NCI-H446 (cell line): ENCODE data around the gene SPEM3.
"Not testable (repeated sequence)": the region's sequence is repeated elsewhere in the genome, so short reads cannot be mapped to it uniquely, and the experiment has no call there.

ENCODE experiments used
- DNase-seq, 2 experiments: peaks; one replicate each; lab custom pipeline; 2025; lab: John Stamatoyannopoulos, UW

SPEM3 gene

GRCh38 chr17:7442142-7442541, 13.5 kb downstream of the SPEM3 start:
- DNase-seq = no peak

- DNase-seq = no peak
These were observed 15.1 kb downstream of the SPEM3 start for GRCh38 chr17:7443499-7444485.

- DNase-seq = peak in 1 of 2 experiments; percentile 45
These were observed 16.3 kb downstream of the SPEM3 start, which contains the start of gene CHRNB1 for GRCh38 chr17:7444682-7445618. Gene CHRNB1 (plus strand): TSS chr17:7445061. CDS start chr17:7445128, 67 bp downstream.

- no peak for DNase-seq
These were observed 16.9 kb downstream of the SPEM3 start for GRCh38 chr17:7445619-7445968.

- DNase-seq = no peak
These were observed 19.8 kb downstream of the SPEM3 start for GRCh38 chr17:7448461-7448860.

- no peak for DNase-seq
These were observed 31.4 kb downstream of the SPEM3 start for GRCh38 chr17:7459961-7460545.

GRCh38 chr17:7460850-7461660, 32.4 kb downstream of the SPEM3 start:
- no peak for DNase-seq

GRCh38 chr17:7462474-7463371, 34.1 kb downstream of the SPEM3 start:
- no peak for DNase-seq

- DNase-seq = no peak
These were observed 34.8 kb downstream of the SPEM3 start for GRCh38 chr17:7463372-7463846.

GRCh38 chr17:7464081-7464480, 35.4 kb downstream of the SPEM3 start:
- DNase-seq = no peak

- DNase-seq = no peak
These were observed 37.1 kb downstream of the SPEM3 start for GRCh38 chr17:7465597-7466275.

- DNase-seq = no peak
These were observed 37.6 kb downstream of the SPEM3 start for GRCh38 chr17:7466318-7466638.

GRCh38 chr17:7466639-7467341, 38.1 kb downstream of the SPEM3 start:
- no peak for DNase-seq

GRCh38 chr17:7467498-7467897, 38.8 kb downstream of the SPEM3 start:
- no peak for DNase-seq

- no peak for DNase-seq
These were observed 39.6 kb downstream of the SPEM3 start for GRCh38 chr17:7468290-7468689.

GRCh38 chr17:7468804-7469389, 40.2 kb downstream of the SPEM3 start:
- no peak for DNase-seq

- DNase-seq = not testable (repeated sequence)
These were observed 41.2 kb downstream of the SPEM3 start for GRCh38 chr17:7469843-7470242.

- not testable (repeated sequence) for DNase-seq
These were observed 41.9 kb downstream of the SPEM3 start for GRCh38 chr17:7470457-7470973.
